Measurements from ENCODE around the gene CTBP2.

The CTBP2 gene

DNA sequence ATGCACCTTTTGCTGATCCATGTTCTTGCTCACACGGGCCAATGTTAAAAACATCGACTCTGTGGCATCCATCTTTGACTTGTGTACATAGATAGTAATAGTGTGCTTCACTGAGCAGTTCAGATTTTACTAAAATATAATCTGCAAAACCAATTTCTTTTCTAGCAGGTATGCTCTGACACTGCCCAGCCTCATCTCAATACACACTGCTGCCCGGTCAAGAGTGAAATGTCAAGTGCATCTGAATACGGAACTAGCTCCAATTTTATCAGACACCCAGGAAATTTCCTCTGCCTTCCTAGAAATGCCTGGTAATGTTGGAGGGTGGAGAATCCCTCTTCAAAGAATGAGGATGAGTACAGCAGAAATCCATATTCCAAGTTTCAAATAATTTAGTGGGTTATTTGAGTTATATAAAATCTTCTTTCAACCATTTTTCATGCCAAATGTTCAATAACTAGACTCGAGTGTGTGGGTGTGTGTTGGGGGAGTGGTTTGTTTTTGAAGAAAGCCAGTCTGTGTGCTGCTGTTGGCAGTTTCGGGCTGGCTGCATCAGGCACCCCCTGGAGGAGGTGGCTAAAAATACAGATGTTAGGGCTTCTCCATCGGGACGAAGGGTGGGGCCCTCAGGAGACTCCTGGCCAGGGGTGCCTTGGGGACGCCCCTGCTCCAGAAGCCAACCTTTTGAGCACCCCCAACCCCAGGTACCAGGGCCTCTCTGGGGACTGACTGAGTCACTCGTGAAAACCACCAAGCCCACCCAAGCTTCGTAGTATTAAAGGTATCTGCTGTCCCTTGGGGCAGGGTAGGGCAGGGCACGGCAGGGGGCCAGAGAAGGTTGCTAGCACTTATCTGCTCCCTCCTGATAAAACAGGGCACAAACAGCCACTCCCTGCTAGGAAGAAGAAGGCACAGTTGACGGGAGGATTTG lies 15.4 kb downstream of the CTBP2 start:
- DNase-seq: peak; percentile 44

DNA sequence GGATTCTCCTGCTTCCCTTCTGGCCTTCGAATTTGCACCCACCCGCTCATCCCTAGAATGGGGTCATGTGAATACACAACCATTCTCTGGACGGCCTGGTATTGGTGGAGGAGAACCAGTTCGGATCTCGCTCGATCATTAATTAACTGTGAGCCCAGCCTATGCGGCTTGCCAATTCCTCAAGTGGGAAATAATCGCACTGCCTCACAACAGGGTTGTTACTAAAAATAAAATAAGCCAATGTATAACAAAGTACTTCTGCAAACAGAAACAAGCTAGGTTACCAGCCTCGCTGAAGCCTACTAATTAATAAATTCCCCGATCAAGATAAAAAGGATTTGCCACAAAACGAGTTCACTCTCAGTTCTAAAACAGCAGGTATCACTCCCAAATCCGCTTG lies 16.2 kb downstream of the CTBP2 start:
- DNase-seq: no peak

DNA sequence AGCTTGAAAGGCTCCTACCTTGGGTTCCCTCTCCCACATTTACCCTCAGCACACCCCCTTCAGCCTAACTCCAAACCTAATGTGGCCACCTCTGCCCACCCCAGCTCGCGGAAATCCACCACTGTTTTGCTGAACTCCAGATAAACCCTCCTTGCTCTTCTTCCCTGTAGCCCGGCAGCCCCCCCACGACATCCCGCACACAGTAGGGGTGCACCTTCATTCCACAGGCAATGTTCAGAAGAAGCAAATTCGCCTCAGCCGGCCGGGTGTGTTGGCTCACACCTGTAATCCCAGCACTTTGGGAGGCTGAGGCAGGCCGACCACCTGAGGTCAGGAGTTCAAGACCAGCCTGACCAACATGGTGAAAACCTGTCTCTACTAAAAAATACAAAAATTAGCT lies 17.4 kb downstream of the CTBP2 start:
- no peak for DNase-seq

DNA sequence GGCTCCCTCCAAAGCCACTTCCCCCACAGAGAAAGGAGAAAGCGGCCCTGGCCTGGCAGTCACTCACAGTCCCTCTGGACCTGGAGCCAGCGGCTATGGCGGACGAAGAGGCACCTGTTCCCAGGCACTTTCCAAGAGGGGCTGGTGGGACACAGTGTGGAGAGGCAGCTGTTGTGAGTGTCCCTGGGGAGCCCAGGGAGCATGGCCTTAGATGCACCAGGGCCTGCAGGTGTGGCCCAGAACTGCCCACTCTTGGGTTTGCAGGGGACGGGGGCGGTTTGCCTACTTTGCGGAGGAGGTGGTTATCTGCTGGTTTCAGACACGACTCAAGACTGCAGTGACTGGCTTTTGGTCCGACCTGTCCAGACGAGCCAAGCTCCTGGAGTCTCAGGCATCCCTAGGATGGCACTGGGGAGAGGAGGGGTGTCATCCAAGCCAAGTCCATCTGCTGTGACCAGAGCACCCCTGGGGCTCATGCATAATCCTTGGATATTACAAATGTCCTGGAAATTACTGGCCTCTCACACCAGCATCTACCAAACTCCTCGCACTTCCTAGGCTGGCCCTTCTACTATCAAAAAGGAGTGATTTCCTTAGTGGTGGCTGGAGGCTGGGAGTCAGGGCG lies 18.4 kb downstream of the CTBP2 start:
- no peak for DNase-seq

DNA sequence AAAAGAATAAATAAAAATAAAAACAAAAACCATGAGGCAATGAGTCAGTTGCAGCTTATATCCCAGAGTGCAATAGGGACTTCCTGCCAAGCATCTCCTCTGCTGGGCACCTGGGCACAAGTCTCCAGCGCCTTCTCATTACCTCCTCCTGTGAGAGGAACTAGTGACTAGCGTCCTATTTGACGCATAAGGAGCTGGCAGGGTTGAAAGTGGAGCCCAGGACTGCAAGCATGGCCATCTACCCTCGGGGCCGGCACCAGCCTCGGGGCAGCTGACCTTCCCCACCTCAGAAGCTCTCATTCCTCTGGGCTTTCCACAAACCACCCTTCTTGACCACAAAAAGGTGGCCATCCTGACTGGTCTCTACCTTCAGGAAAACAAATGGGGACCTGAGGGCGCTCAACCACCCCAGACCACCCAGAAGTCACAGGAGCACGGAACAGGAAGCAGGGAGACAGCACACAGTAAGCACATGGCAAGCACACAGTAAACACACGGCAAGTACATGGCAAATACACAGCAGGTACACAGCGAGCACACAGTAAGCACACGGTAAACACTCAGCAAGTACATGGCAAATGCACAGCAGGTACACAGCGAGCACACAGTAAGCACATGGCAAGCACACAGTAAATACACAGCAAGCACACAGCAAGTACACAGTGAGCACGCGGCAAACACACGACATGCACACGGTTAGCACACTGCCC lies 19.1 kb downstream of the CTBP2 start:
- no peak for DNase-seq

DNA sequence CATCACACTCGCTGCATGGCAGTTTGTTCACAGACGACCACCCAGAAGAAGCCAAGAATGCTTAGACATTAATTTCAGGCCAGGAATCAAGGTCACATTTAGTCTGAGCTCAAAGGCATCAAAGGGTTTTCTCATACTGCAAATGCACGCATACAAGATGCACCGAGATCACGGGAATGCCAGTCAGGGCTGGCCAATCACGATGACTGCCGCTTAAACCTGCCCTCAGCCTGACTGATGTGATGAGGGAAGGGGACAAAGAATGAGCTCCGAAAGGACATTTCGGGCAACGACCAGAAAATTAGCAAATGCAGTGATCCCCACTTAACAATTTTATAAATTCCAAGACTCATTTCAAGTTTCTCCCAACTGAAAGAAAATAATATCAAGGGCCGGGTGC lies 20.2 kb downstream of the CTBP2 start:
- DNase-seq: no peak

DNA sequence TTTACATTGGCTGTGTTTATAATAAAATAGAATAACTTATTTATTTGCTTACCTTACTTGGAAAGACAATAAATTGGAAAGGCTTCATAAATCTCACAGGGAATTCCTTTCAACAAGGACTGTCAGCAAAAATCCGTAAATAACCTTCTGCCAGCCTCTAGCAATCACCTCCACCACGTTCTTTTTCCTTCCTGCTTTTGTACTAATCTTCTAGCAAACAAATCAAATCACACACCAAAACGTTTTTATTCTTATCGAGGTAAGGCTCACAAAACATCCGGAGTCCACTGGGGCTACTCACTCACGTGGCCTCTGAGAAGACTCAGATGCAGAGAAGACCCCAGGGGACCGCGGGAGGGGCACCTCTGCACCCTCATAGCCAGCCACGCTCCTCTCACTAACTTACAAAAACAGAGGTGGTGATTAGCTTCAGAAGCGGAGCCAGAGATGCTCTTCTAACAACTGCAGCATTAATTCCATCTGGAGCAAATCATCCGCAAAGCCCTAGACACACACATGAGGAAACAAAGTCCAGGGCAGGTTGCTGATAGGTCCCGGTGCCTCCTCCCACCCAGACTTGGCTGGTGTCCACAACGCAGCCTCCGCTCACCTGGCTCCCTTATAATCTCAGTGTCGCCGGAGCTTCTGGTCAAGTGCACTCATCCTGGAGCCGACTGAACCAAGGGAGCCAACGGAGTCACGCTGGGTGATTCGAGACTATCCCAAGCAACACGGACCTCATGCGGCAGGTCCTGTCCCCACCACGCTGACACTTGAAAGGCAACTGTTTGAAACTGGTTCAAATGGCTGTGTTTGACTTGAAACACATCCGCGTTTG lies 22.5 kb downstream of the CTBP2 start:
- no peak for DNase-seq

DNA sequence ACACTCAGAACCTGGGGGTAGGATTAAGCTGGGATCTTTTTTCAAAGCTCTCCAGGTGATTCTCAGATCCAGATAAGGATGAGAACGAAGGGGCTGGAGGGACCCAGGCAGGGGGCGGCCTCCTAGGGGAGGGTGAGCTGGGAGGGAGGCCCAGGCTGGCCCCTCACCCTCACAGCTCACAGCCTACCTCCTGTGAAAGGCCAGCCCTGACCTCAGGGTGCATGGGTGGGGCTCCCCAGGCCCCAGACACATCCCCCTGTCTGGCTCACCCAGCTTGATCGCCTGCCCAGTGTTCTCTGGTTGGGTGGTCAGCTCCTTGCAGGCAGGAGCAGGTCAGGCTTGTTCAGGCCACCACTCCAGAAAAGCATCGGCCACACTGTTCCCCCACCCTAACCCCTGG lies 24.3 kb downstream of the CTBP2 start:
- DNase-seq: no peak

DNA sequence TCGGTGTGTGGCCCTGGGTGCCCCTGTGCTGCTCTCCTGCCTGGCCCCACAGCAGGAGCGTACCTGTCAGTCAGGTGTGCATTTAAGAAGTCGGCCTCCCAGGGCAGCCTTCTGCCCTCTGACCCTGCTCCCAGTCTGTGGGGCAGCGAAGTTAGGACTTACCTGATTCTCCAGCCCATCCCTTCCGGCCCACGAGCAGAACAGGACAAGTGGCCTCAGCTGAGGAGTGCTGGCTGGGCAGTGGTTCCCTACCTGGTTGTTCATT lies 24.7 kb downstream of the CTBP2 start:
- DNase-seq: no peak

DNA sequence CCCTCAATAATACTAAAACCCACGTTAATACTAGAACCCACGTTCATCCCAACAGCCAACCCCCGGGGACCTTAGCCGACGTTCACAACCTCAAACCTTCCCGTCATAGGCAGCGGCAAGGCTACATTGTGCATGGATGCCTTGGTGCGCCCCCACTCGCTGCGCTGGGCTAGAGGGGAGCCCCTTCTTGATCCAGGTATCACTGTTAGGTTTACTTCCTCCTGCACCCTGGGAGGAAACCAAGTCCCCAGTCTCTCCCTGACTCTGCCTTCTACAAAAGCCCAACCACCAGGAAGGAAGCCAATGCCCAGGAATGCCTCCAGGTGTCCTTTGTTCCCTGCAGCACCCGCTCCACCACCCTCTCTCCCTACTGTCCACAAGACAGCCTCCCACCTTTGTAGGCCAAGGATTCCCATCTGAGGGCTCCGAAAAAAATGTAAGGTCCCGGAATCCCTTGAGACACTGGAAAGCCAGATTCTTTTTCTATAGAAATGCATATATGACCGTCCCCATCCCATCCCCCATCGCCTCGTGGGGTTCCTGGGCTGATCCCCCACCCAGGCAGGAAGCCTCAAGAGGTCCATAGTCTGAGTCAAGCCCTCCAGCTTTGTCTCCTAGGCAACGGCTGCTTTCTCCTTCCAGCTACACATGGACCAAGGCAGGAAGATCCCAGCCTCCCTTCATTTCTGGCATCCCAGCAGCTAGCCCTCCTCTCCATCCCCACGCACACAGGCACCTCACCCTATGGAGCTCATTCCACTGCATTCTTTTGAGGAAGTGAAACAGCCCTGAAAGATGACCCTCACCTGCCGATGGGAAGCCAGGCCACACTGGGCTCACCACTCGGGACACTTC lies 25.2 kb downstream of the CTBP2 start:
- peak; percentile 19 for DNase-seq

DNA sequence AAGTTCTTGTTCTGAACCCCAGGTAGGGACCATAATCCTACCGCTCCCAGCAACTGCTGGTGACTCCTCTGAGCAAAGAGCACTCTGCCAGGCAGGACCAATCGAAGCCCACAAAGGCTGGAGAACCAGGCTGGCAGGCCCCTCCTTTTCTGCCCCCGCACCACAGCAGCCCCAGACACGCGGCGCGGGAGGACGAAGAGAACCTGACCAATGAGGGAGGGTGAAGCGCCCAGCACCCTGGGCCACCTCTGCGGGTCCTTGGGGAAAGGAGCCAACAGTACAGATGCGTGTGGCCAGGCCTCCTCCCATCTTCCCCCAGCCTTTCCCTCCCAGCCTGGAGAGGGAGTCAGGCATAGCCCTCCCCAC lies 25.9 kb downstream of the CTBP2 start:
- DNase-seq: no peak

DNA sequence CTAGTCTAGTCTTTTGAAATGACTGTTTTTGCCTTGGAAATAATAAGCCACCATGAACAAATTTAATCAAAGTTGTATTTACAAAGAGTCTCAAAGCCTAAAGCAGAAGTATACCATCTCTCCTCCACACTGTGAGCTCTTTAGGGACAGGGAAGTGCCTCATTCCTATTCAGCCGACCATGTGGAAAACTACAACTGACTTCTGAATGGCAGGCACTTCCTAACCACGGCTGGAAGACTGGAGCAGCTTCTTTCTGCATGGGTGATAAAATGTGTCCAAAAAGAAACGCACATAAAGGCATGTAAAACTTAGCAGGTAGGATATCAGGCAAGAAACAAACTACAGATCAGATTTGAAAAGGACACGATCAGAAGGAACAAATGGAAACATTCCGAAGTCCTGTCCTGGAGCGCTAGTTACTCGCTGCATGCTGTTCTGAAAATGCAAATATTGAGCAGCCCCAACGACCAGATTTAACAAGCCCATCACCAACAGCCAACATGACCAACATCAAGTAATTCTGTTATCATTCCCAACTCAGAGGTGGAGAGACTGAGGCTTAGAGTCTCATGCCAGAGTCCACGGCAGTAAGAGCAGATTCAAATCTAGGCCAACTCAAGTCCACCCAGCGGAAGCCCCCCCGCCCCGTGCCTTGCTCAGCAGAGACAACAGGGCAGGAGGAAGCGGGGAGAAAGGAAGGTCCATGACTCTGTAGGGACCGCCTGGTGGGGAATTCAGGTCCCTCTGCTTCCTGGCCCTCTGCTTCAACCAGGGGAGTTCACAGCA lies 26.5 kb downstream of the CTBP2 start:
- DNase-seq: no peak

DNA sequence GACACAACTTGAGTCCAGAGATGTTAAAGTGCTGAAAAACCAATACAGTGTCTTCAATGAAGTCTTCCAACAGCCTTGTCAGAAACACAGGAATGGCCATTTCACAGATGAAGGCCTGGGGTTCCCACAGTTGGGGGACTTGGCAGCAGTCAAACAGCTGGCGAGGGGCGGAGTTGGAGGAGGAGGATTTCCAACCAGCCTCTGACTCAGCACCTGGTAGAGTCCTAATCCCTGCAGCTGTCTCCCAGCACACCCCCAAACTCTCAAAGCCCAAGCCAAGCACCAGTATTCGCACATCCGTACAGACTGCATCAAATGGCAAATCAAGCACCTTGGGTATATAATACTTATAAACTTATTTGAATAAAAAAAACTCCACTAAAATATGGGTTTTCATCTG lies 28.0 kb downstream of the CTBP2 start:
- DNase-seq: no peak

DNA sequence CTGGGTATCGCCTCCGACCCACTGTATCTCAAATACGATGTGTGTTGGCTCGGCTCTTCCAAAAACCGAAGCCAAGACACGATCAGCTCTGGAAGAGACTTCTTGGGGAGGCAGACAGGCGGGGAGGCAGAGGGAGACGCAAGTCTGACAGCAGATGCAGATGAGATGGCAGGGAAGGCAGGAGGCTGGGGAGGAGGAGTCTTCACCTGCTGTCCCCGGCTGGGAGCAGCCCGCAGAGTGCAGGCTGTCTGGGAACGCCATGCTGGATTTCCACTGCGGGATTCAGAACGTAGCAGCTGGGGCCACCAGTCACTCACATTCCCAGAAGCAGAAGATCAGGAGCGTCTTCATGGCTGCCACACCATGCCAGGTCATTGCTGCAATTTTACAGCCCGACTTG lies 29.4 kb downstream of the CTBP2 start:
- no peak for DNase-seq

DNA sequence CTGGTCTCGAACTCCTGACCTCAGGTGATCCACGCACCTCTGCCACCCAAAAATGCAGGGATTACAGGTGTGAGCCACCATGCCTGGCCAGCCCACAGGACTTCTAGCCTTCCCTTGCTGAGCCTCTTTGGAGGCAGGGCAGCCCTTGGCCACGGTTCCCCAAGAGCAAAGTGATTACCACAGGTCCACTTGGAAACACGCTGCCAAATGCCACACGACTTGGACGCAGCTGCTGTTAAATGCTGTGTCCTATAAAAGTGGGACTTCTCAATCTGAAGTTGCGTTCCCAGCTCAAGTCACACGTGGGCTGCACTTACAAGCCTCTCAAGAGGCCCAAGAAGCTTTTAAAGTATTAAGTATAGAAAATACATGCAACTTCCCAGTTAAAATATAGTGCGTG lies 30.1 kb downstream of the CTBP2 start:
- DNase-seq: no peak

DNA sequence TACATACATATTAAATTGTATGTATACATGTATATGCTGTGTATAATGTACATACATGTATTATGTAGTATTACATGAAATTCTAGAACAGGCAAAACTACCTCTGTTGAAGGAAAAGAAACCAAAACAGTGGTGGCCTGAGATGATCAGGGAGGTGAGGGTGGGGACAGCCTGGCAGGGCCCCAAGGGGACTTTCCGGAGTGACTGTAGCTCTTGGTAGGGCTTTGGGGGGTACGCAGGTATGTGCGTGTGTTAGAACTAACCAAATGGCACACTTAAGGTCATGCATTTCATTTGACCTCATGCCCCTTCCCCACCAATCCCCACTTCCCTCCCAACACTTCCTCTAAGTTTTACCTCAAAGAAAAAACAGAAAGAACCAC lies 31.3 kb downstream of the CTBP2 start:
- DNase-seq: no peak

DNA sequence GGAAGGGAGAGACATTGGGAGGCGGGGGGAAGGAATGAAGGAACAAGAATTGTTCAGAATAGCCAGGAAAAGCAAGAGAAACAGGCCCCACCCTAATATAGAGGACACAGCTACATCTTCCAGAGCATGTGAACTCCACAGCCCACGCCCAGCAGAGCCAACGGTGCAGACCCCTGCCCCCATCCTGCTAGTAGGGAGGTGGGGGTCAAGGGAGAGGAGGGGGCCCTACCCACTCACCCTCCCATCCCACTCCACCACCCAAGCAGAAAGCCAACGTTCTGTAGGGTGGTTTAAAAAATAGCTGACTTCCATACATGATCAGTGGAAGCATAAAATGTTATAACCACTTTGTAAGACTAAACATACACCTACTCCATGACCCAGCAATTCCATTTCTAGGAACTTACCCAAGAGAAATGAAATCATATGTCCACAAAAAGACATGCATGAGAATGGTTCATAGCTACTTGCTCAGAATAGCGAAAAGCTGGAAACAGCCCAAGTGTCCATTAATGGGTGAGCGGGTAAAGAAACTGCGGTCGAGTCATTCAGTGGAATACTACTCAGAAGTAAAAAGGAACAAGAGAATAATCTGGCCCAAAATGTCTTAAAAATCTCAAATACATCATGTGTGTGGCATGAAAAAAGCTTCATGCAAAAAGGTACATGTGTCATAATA lies 31.8 kb downstream of the CTBP2 start:
- DNase-seq: peak; percentile 22

DNA sequence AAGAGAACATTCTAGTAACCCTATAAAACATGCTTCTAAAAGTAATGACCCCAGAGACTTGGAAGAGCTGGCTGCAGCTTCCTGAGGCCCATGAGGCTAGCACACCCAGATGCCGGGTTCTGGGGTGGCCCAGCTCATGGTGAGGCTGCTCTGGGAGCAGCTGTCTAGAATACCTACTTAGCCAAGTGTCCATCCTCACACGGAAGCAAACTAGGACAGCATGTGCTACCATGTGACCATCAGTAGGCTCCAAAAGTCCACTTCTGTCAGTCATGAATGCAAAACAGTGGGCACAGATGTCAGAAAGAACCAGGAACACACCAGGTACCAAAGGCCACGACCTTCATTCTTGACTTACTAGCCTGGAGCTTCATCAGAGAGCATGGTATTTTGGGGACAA lies 32.4 kb downstream of the CTBP2 start:
- DNase-seq: no peak

DNA sequence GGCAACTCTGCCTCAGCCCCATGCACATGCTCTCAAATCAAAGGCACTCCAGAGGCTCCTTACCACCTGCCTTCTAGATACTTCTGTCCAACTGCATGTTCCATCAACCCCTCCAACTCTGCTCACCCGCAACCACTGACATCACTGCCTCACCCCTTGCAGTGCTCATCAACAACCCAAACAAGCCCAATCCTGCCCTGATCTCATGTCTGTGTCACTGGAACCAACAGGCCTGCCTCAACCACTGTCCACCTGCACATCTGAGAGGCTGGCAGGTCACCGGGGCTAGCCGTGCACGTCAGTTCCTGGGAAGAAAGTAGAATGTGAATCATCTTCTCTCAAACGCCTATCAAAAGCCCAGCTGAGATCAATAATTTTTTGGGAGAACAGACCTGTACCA lies 33.3 kb downstream of the CTBP2 start:
- no peak for DNase-seq

DNA sequence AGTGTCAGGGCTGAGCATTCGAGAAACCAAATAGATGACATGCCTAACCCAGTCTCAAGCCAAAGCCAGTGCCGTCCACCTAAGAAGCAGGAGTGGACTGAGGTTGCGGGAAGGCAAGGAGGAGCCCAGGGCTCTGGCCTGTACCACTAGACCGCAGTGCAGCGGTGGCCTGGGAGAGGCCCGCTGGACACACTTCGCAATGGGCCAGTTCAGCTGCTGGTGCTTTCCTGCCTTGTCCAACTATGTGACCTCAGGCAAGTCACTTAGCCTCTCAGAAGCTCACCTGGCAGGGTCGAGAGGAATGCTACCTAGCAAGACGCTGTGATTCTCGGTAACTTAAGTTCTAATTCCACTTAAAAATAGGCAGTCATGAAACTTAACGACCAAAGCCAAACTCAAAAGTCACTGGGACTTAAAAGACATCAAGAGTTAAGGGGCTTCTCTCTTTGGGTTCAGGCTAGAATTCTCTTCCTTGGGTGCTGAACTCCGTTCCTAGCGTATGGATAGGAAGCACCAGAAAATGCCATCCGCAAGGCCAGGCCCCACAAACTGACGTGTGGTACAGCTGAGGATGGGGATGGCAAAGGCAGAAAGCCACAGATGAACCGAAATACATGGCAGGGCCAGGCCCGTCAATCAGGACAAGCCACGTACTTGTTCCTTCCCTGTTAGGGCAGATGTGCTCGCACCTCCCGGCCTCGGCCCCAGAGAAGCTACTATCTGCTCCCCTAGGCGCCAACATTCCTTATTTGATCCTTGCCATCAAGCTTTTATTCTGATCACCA lies 34.2 kb downstream of the CTBP2 start:
- no peak for DNase-seq
